Measurements from ENCODE around the gene KLHL28. TPM values are rescaled to one million over a fixed set of nuclear protein-coding genes. Genes with fewer than 3 reads are reported as not detected.

Gene KLHL28
- total and polyA plus RNA-seq, 10 of the 15 experiments (the other 5 are each of a cell fraction or from before 2014, with no cell fraction given): 2.7 to 9.8 (median 6.2) TPM

GRCh38 chr14:44897845-44898151 is 63.9 kb downstream of the KLHL28 start (continued):
- TF ChIP-seq POLR2AphosphoS2 (IDR thresholded peaks at IDR 0.05; ENCODE audit: low read depth, low read length) (no peak), IKZF1 (conservative IDR thresholded peaks at IDR 0.05) (peak; percentile 65; the same call in 1 of the 2 replicates), PRDM15 (CRISPR knock-in tag; IDR thresholded peaks at IDR 0.05) (no peak), CREM (IDR thresholded peaks at IDR 0.05; ENCODE audit: low read depth) (no peak), HCFC1 (IDR thresholded peaks at IDR 0.05; ENCODE audit: low read length) (no peak), ZBED1 (IDR thresholded peaks at IDR 0.05; ENCODE audit: borderline replicate concordance) (no peak), GATAD2B (conservative IDR thresholded peaks at IDR 0.05; ENCODE audit: low read depth) (no peak), YY1 (IDR thresholded peaks at IDR 0.05; ENCODE audit: low read depth, low read length) (no peak), DPF2 (IDR thresholded peaks at IDR 0.05) (0 out of 2 replicates have a peak, but pooled peaks have one; percentile 5), PAX5 (IDR thresholded peaks at IDR 0.05; ENCODE audit: borderline replicate concordance, low read depth, low read length) (no peak)

All from GM12878 (cell line).